Transverse colon (tissue), 4 donors: Measurements from ENCODE around the gene PSTK.

Experiments
- EP300 ChIP-seq: sonication (generic); formaldehyde crosslinking; IDR thresholded peaks from one replicate; pipeline ENCODE4 v1.6.1; 2017; ENCODE audit warnings: antibody characterized with exemption, low read depth
- POLR2A ChIP-seq: fragments of 450-650 bp; IDR thresholded peaks from one replicate; pipeline ENCODE4 v1.6.1; 2016; ENCODE audit warnings: antibody characterized with exemption, mild to moderate bottlenecking, moderate library complexity
- POLR2AphosphoS5 ChIP-seq, 3 donors: sonication (generic); formaldehyde crosslinking; IDR thresholded peaks; one replicate each; pipeline ENCODE4 v1.6.1; 2016; ENCODE audit warnings: antibody characterized with exemption in 3 of 3
- TF ChIP-seq, protein P1 (sequence below), 5 experiments: fragments of 200-600 bp in 3 of 5; fragments of 450-650 bp in 2 of 5; sonication (generic) in 3 of 5; IDR thresholded peaks; 1 replicate in 2 of 5; 2 replicates in 3 of 5; pipeline ENCODE4 v1.5.1; 2016 to 2017; ENCODE audit warnings: antibody characterized with exemption in 5 of 5, inconsistent platforms in 3 of 5, mild to moderate bottlenecking in 2 of 5, moderate library complexity in 1 of 5

DNA sequence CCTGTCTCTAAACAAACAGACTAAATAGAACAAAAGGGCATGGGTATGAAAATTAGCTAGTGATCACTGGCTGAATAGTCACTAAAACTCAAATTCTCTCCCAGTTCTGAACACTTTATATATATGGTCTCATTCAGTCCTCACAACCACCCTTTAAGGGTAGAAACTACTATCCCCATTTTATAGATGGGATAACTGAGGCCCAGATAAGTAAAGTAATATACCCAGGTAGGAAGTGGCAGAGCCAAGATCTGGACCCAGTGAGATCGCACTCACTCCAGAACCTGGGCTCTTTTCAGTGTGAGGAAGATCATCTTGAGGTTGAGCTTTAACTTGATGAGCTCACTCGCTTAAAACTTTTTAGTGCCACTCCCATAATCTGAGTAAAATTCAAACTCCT, 4.5 kb downstream of the PSTK start:
- TF ChIP-seq, protein P1, sequence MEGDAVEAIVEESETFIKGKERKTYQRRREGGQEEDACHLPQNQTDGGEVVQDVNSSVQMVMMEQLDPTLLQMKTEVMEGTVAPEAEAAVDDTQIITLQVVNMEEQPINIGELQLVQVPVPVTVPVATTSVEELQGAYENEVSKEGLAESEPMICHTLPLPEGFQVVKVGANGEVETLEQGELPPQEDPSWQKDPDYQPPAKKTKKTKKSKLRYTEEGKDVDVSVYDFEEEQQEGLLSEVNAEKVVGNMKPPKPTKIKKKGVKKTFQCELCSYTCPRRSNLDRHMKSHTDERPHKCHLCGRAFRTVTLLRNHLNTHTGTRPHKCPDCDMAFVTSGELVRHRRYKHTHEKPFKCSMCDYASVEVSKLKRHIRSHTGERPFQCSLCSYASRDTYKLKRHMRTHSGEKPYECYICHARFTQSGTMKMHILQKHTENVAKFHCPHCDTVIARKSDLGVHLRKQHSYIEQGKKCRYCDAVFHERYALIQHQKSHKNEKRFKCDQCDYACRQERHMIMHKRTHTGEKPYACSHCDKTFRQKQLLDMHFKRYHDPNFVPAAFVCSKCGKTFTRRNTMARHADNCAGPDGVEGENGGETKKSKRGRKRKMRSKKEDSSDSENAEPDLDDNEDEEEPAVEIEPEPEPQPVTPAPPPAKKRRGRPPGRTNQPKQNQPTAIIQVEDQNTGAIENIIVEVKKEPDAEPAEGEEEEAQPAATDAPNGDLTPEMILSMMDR (IDR thresholded peaks at IDR 0.05) = no peak
- TF ChIP-seq POLR2A (no peak), EP300 (no peak), POLR2AphosphoS5 (IDR thresholded peaks at IDR 0.05) (no peak)
